ENCODE data around the gene RNF11.

Gene RNF11

GRCh38 chr1:51266181-51266580, 30.1 kb downstream of the RNF11 start:
- DNase-seq, result no peak

- no peak for DNase-seq
Measured at GRCh38 chr1:51266791-51267190, 30.7 kb downstream of the RNF11 start.

GRCh38 chr1:51268634-51269033, 32.6 kb downstream of the RNF11 start:
- no peak for DNase-seq

GRCh38 chr1:51270751-51271150, 34.7 kb downstream of the RNF11 start:
- DNase-seq, result no peak

- no peak for DNase-seq
Measured at GRCh38 chr1:51272916-51273315, 36.8 kb downstream of the RNF11 start.

- no peak for DNase-seq
Measured at GRCh38 chr1:51274676-51275075, 38.6 kb downstream of the RNF11 start.

- no peak for DNase-seq
Measured at GRCh38 chr1:51276286-51276685, 40.2 kb downstream of the RNF11 start.

GRCh38 chr1:51280321-51280978, 44.4 kb downstream of the RNF11 start:
- DNase-seq, result no peak

GRCh38 chr1:51281807-51282206, 45.7 kb downstream of the RNF11 start:
- no peak for DNase-seq

- no peak for DNase-seq
Measured at GRCh38 chr1:51282605-51283004, 46.5 kb downstream of the RNF11 start.

- DNase-seq, result no peak
Measured at GRCh38 chr1:51283979-51284378, 47.9 kb downstream of the RNF11 start.

GRCh38 chr1:51284487-51284954, 48.4 kb downstream of the RNF11 start:
- no peak for DNase-seq

GRCh38 chr1:51285055-51285454, 49.0 kb downstream of the RNF11 start:
- no peak for DNase-seq

GRCh38 chr1:51287966-51288365, 51.9 kb downstream of the RNF11 start:
- no peak for DNase-seq

- no peak for DNase-seq
Measured at GRCh38 chr1:51288578-51288977, 52.5 kb downstream of the RNF11 start.

GRCh38 chr1:51289676-51290488, 53.8 kb downstream of the RNF11 start:
- DNase-seq, result no peak

- no peak for DNase-seq
Measured at GRCh38 chr1:51290489-51290847, 54.4 kb downstream of the RNF11 start.

- no peak for DNase-seq
Measured at GRCh38 chr1:51293898-51294515, 57.9 kb downstream of the RNF11 start.

- DNase-seq, result no peak
Measured at GRCh38 chr1:51294566-51295184, 58.6 kb downstream of the RNF11 start.

- DNase-seq, result no peak
Measured at GRCh38 chr1:51295926-51296325, 59.9 kb downstream of the RNF11 start.

GRCh38 chr1:51296383-51297357, 60.6 kb downstream of the RNF11 start:
- peak; percentile 62 to 71 for DNase-seq
